HFF-Myc (cell line): ENCODE results near the gene SLC44A3.

Experiments
- DNase-seq: peaks from one replicate; pipeline ENCODE4 v3.0.0-alpha.2; 2011; ENCODE audit warnings: low read depth; ENCODE audit errors: extremely low read depth
- H3K4me3 ChIP-seq: replicated peaks from 2 replicates; pipeline ENCODE4 v1.5.1; 2011; ENCODE audit warnings: low read depth, mild to moderate bottlenecking, control low read depth, low read length
- CTCF ChIP-seq: IDR thresholded peaks from 2 replicates; pipeline ENCODE4 v1.5.1; 2012; ENCODE audit warnings: mild to moderate bottlenecking, low read depth, low read length, control low read depth; ENCODE audit errors: missing control alignments

SLC44A3 gene

GRCh38 chr1:94873520-94874351 is 53.6 kb downstream of the SLC44A3 start:
- DNase-seq, result no peak
- TF ChIP-seq CTCF, result no peak
- no peak overlapping the region for H3K4me3 ChIP-seq

GRCh38 chr1:94874423-94874822 is 54.3 kb downstream of the SLC44A3 start:
- no peak for DNase-seq
- H3K4me3 ChIP-seq, result no peak overlapping the region
- no peak for TF ChIP-seq CTCF

- TF ChIP-seq CTCF, result no peak
- no peak for DNase-seq
These were observed 55.6 kb downstream of the SLC44A3 start for GRCh38 chr1:94875794-94876193.

GRCh38 chr1:94876362-94876761 is 56.2 kb downstream of the SLC44A3 start:
- DNase-seq, result no peak
- no peak overlapping the region for H3K4me3 ChIP-seq
- TF ChIP-seq CTCF, result no peak

More at GRCh38 chr1:94875794-94876193, 55.6 kb downstream of the SLC44A3 start:
- H3K4me3 ChIP-seq, result no peak overlapping the region

- no peak for DNase-seq
- TF ChIP-seq CTCF, result no peak
- H3K4me3 ChIP-seq, result no peak overlapping the region
These were observed 58.2 kb downstream of the SLC44A3 start for GRCh38 chr1:94878329-94878728.

- TF ChIP-seq CTCF, result no peak
- no peak overlapping the region for H3K4me3 ChIP-seq
- no peak for DNase-seq
These were observed 63.5 kb downstream of the SLC44A3 start for GRCh38 chr1:94883691-94884090.
